Activated naive CD8-positive, alpha-beta T cell treated with anti-CD3 and anti-CD28 coated beads, Interleukin-2, amount 10 ng/mL, durations not matched to agents 7 days and 5 days (primary cell): Measurements from ENCODE around the gene NIPSNAP2. TPM values are rescaled to one million over a fixed set of nuclear protein-coding genes. Genes with fewer than 3 reads are reported as not detected.
"Not testable (repeated sequence)": the region's sequence is repeated elsewhere in the genome, so short reads cannot be mapped to it uniquely, and the experiment has no call there.

Source experiments
- ATAC-seq: fragments of 150-1000 bp; cut with Tn5 transposase; one replicate; pipeline ENCODE4 v1.10.0; 2021; ENCODE audit warnings: low read depth, moderate library complexity
- POLR2A ChIA-PET: fragments of 350-600 bp; sonication (Branson Sonifier 250); formaldehyde crosslinking; loops from one replicate; lab custom pipeline; 2021; ENCODE audit warnings: antibody characterized with exemption; lab: Charles Lee
- DNase-seq: peaks from one replicate; pipeline ENCODE4 v3.0.0; 2021
- H3K27ac Mint-ChIP-seq: one replicate; pipeline ENCODE4 v1.8.0; 2022; ENCODE audit warnings: mild to moderate bottlenecking, mixed read lengths
- H3K27me3 Mint-ChIP-seq: one replicate; pipeline ENCODE4 v1.8.0; 2022; ENCODE audit warnings: mild to moderate bottlenecking, moderate library complexity, mixed read lengths
- H3K36me3 Mint-ChIP-seq: one replicate; pipeline ENCODE4 v1.8.0; 2021; ENCODE audit warnings: mild to moderate bottlenecking, mixed read lengths
- H3K4me1 Mint-ChIP-seq: one replicate; pipeline ENCODE4 v1.8.0; 2021; ENCODE audit warnings: mixed read lengths
- H3K4me3 Mint-ChIP-seq: one replicate; pipeline ENCODE4 v1.8.0; 2022; ENCODE audit warnings: mild to moderate bottlenecking, moderate library complexity, mixed read lengths
- H3K9me3 Mint-ChIP-seq: one replicate; pipeline ENCODE4 v1.8.0; 2021; ENCODE audit warnings: mixed read lengths
- total RNA-seq, 2 experiments: library from RNA; stranded (reverse); gene quantifications; one replicate each; pipeline ENCODE4 v1.2.3, GENCODE V29; 2021

The NIPSNAP2 gene
- total RNA-seq, 2 experiments from 2014 or later = 29.6 to 32.6 TPM

DNA sequence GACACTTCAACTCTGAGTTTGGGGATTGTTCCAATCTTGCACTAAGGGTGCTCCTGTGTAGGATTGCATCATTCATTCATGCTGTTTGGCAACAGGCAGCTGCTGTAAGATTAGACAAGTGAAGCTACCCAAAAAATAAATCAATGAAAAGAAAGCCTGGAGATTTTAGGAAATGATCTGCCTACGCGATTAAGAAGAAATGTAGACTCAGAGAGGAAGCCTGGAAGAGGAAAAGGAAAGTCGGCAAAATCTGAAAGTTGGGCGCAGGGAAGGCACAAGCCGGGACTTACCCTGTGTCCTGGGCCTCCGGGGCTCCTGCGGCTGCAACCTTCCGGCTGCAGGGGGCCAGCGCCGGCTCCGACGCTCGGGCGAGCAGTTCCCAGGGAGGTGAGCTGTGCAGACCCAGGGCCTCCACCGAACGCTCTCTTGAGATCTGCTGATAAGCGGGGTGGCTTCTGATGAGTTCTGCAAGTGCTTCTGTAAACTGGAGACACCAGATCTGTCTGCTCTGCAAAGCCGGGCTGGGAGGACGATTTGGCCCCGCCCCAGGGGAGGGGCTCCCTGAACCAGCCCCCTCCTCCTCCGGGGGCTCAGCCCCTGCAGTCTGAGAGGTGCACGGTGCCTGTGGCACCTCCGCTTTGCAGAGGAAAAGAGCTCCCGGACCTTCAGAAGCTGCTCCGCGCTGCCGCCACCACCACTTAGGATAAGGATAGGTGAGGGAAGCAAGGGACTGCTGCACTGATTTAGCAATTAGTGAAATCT, 69.5 kb downstream of the NIPSNAP2 start:
- no peaks in the 10 kb centered on the region for H3K27me3 Mint-ChIP-seq
- peaks cover 11% of the 10 kb centered on the region for H3K4me1 Mint-ChIP-seq
- DNase-seq = peak; percentile 80
- ATAC-seq = peak; percentile 96
- H3K27ac Mint-ChIP-seq = peak overlapping the region; percentile 90
- peak overlapping the region; percentile 90 for H3K4me3 Mint-ChIP-seq
- H3K36me3 Mint-ChIP-seq = peaks cover 6% of the 10 kb centered on the region
- no peaks in the 10 kb centered on the region for H3K9me3 Mint-ChIP-seq
- POLR2A ChIA-PET = interaction anchor here (0.7 to 1.4 kb wide), 3 partner anchors 17 to 72 kb away, joined by 3 to 9 read pairs (median 7); partner anchors contain the start of genes CHCHD2, PSPH and SUMF2

DNA sequence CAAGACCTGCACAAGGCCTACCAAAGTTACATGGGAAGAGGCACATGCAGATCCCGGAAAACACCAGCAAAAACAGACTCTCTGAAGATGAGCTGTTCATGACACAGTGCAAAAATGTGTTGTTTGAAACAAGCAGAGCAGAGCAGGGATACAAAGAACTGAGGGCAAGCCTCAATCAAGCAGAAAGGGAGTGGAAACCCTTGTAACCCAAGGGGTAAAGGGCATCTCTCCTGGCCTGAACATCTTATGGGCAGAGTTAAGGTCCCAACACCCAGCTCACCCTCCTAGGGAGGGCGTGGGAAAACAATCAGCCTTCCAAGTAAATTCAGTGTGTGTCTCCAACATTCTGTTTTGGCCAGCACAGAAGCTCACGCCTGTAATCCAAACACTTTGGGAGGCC, 76.3 kb downstream of the NIPSNAP2 start:
- peak overlapping the region; percentile 16 for H3K27ac Mint-ChIP-seq

GRCh38 chr7:56045758-56046157, 81.4 kb downstream of the NIPSNAP2 start:
- H3K4me3 Mint-ChIP-seq, H3K9me3 Mint-ChIP-seq, H3K27me3 Mint-ChIP-seq, DNase-seq, H3K27ac Mint-ChIP-seq, ATAC-seq: not testable (repeated sequence)
- peaks cover 11% of the 10 kb centered on the region for H3K36me3 Mint-ChIP-seq
- POLR2A ChIA-PET = interaction anchor here (0.7 kb wide), 1 partner anchor 550 kb away, joined by 3 read pairs; no protein-coding TSS in a partner anchor
- peaks cover 10% of the 10 kb centered on the region for H3K4me1 Mint-ChIP-seq

More for the DNA sequence above, 76.3 kb downstream of the NIPSNAP2 start:
- Mint-ChIP-seq H3K4me1 (no peaks in the 10 kb centered on the region), H3K36me3 (peaks cover 13% of the 10 kb centered on the region), H3K27me3 (no peaks in the 10 kb centered on the region), H3K9me3 (no peaks in the 10 kb centered on the region), H3K4me3 (no peak overlapping the region)
- DNase-seq = no peak
- ATAC-seq = no peak
- POLR2A ChIA-PET = no interaction called here

DNA sequence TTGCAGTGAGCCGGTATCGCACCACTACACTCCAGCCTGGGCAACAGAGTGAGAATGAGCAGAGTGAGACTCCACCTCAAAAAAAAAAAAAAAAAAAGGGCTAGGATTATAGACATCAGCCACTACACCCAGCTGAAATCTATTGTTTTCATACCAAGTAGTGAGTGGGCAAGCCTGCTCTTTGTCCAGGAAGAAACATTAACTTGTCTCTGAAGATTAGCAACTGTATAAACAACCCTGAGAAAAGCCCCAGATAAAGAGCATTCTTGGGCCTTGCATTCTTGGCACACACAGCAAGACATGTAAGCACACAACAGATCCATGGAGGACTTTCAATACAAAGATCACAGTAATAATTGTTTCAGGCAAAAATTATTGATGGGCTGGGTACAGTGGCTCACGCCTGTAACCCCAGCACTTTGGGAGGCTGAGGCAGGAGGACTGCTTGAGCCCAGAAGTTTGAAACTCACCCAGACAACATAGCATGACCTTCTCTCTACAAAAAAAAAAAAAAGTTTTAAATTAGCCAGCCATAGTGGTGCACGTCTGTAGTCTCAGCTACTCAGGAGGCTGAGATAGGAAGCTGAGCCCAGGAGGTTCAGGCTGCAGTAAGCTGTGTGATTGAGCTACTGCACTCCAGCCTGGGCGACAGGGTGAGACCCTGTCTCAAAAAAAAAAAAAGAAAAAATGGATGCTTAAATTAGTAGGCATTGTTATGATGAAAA, 82.5 kb downstream of the NIPSNAP2 start:
- Mint-ChIP-seq H3K36me3 (peaks cover 5% of the 10 kb centered on the region), H3K4me1 (peaks cover 12% of the 10 kb centered on the region), H3K9me3 (no peaks in the 10 kb centered on the region), H3K27me3 (no peaks in the 10 kb centered on the region), H3K4me3 (no peak overlapping the region), H3K27ac (no peak overlapping the region)
- DNase-seq = no peak
- ATAC-seq = no peak
- POLR2A ChIA-PET = no interaction called here

DNA sequence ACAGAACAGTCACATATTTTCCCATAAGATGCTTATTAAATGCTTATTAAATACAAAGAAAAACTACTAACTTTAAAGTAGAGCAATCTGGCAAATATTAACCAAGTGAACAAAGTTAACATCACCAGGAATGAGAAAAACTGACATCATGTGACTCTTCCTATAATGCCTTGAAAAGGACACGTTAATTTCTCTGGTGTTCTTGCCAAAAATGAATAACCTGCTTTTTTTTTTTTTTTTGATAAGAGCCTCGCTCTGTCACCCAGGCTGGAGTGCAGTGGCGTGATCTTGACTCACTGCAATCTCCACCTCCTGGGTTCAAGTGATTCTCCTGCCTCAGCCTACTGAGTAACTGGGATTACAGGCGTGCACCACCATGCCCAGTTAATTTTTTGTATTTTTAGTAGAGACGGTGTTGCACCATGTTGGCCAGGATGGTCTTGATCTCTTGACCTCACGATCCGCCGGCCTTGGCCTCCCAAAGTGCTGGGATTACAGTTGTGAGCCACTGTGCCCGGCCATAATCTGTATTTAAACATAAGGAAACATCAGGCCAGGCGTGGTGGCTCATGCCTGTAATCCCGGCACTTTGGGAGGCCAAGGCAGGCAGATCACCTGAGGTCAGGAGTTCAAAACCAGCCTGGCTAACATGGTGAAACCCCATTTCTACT, 83.2 kb downstream of the NIPSNAP2 start:
- DNase-seq, POLR2A ChIA-PET: not testable (repeated sequence)

DNA sequence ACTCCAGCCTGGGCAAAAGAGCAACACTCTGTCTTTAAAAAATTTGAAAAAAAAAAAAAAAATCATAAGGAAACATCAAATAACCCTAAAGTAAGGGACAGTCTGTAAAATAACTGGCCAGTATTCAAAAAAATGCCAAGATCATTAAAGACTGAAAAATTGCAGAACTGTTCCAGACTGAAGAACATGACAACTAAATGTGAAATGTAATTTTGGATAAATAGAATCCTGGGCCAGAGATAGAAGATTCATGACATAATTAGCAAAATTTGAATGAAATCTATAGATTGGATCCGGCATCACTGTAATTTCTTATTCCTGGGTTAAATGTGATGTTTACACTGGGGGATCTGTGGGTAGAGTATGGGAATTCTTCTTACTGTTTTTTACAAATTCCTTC, 83.9 kb downstream of the NIPSNAP2 start:
- no peaks in the 10 kb centered on the region for H3K9me3 Mint-ChIP-seq
- no peak overlapping the region for H3K4me3 Mint-ChIP-seq
- H3K36me3 Mint-ChIP-seq = peaks cover 7% of the 10 kb centered on the region
- ATAC-seq = no peak
- no peak for DNase-seq
- H3K27me3 Mint-ChIP-seq = no peaks in the 10 kb centered on the region
- no peak overlapping the region for H3K27ac Mint-ChIP-seq
- POLR2A ChIA-PET = interaction anchor here (0.9 kb wide), 1 partner anchor 83 kb away, joined by 4 read pairs; no protein-coding TSS in a partner anchor
- peaks cover 18% of the 10 kb centered on the region for H3K4me1 Mint-ChIP-seq

More for the DNA sequence above, 83.2 kb downstream of the NIPSNAP2 start:
- not testable (repeated sequence) for H3K27ac Mint-ChIP-seq, H3K27me3 Mint-ChIP-seq, H3K9me3 Mint-ChIP-seq, H3K36me3 Mint-ChIP-seq, ATAC-seq, H3K4me3 Mint-ChIP-seq
- peaks cover 14% of the 10 kb centered on the region for H3K4me1 Mint-ChIP-seq

GRCh38 chr7:56048763-56049162, 84.4 kb downstream of the NIPSNAP2 start:
- not testable (repeated sequence) for H3K27ac Mint-ChIP-seq, H3K4me3 Mint-ChIP-seq

More at GRCh38 chr7:56048763-56049162, 84.4 kb downstream of the NIPSNAP2 start:
- H3K27me3 Mint-ChIP-seq, ATAC-seq, H3K9me3 Mint-ChIP-seq, DNase-seq: not testable (repeated sequence)
- Mint-ChIP-seq H3K36me3 (peaks cover 11% of the 10 kb centered on the region), H3K4me1 (peaks cover 19% of the 10 kb centered on the region)
- POLR2A ChIA-PET = interaction anchor here (0.9 kb wide), 1 partner anchor 84 kb away, joined by 4 read pairs; no protein-coding TSS in a partner anchor

Other genes starting within 250 kb of the NIPSNAP2 start
- not detected for gene SEPTIN14, start 101.8 kb upstream of the NIPSNAP2 start, total RNA-seq
- 1 to 10 TPM; 1.2 to 1.8 TPM for gene ZNF713, start 77.1 kb upstream of the NIPSNAP2 start, total RNA-seq
- gene MRPS17, start 12.7 kb upstream of the NIPSNAP2 start, total RNA-seq = 10 to 100 TPM; 12.3 to 15.3 TPM
- 10 to 100 TPM in 1 of 2 experiments, 1 to 10 TPM in 1; 7.9 to 10.1 TPM for gene PSPH, start 86.9 kb downstream of the NIPSNAP2 start, total RNA-seq
- 100 to 1,000 TPM in 1 of 2 experiments, 10 to 100 TPM in 1; 94.9 to 102 TPM for gene CCT6A, start 87.2 kb downstream of the NIPSNAP2 start, total RNA-seq
- 100 to 1,000 TPM; 147 to 156 TPM for gene SUMF2, start 99.7 kb downstream of the NIPSNAP2 start, total RNA-seq
- gene PHKG1, start 128.4 kb downstream of the NIPSNAP2 start, total RNA-seq = 1 to 10 TPM; 2.3 to 2.4 TPM
- 100 to 1,000 TPM; 354 to 370 TPM for gene CHCHD2, start 141.9 kb downstream of the NIPSNAP2 start, total RNA-seq
- gene NUPR2, start 151.8 kb downstream of the NIPSNAP2 start, total RNA-seq = not detected